KMS-11 (cell line): ENCODE data around the gene HNF1A.

Experiments
- H2AFZ ChIP-seq: fragments of 200-600 bp; sonication (generic); 2 replicates; pipeline ENCODE4 v1.6.1; 2016; ENCODE audit warnings: antibody characterized with exemption, mixed run types, low read depth
- H3K27ac ChIP-seq: fragments of 200-600 bp; sonication (generic); 2 replicates; pipeline ENCODE4 v1.6.1; 2016; ENCODE audit warnings: mild to moderate bottlenecking, mixed run types
- H3K27me3 ChIP-seq: fragments of 200-600 bp; sonication (generic); 2 replicates; pipeline ENCODE4 v1.6.1; 2017; ENCODE audit warnings: mild to moderate bottlenecking, low read depth, mixed run types, moderate library complexity; ENCODE audit not compliant: insufficient read depth
- H3K36me3 ChIP-seq: fragments of 200-600 bp; sonication (generic); 2 replicates; pipeline ENCODE4 v1.6.1; 2017; ENCODE audit warnings: mild to moderate bottlenecking, mixed run types; ENCODE audit not compliant: insufficient read depth
- H3K4me1 ChIP-seq: fragments of 200-600 bp; sonication (generic); 2 replicates; pipeline ENCODE4 v1.6.1; 2016; ENCODE audit warnings: mild to moderate bottlenecking, low read depth, mixed run types; ENCODE audit not compliant: poor library complexity, severe bottlenecking
- H3K4me2 ChIP-seq: fragments of 200-600 bp; sonication (generic); 2 replicates; pipeline ENCODE4 v1.7.0; 2016; ENCODE audit warnings: mild to moderate bottlenecking, mixed run types
- H3K4me3 ChIP-seq: fragments of 200-600 bp; sonication (generic); IDR thresholded peaks from 2 replicates; pipeline ENCODE4 v1.6.1; 2017; ENCODE audit warnings: low read depth, low read length, mixed read lengths; ENCODE audit not compliant: insufficient read depth
- H3K79me2 ChIP-seq: fragments of 200-600 bp; sonication (generic); 2 replicates; pipeline ENCODE4 v1.6.1; 2016; ENCODE audit warnings: low read depth, mixed run types; ENCODE audit not compliant: insufficient read depth
- H3K9ac ChIP-seq: fragments of 200-600 bp; sonication (generic); 2 replicates; pipeline ENCODE4 v1.6.1; 2016; ENCODE audit warnings: mild to moderate bottlenecking, mixed run types
- H4K20me1 ChIP-seq: fragments of 200-600 bp; sonication (generic); 2 replicates; pipeline ENCODE4 v1.6.1; 2016; ENCODE audit warnings: mild to moderate bottlenecking, mixed run types; ENCODE audit not compliant: insufficient read depth
- CTCF ChIP-seq: fragments of 200-600 bp; sonication (generic); conservative IDR thresholded peaks from 2 replicates; pipeline ENCODE4 v1.6.1; 2017; ENCODE audit warnings: low read depth, mild to moderate bottlenecking, antibody characterized with exemption, low read length, moderate library complexity, mixed read lengths

HNF1A gene

GRCh38 chr12:120970310-120970709, 8.0 kb upstream of the HNF1A start:
- Histone ChIP-seq H4K20me1 (no peaks in the 10 kb centered on the region), H3K27ac (no peak overlapping the region), H3K27me3 (no peaks in the 10 kb centered on the region), H3K4me2 (no peak overlapping the region), H3K4me1 (no peaks in the 10 kb centered on the region), H3K36me3 (no peaks in the 10 kb centered on the region), H3K79me2 (no peaks in the 10 kb centered on the region), H3K4me3 (no peak overlapping the region), H2AFZ (no peak overlapping the region), H3K9ac (no peak overlapping the region)
- TF ChIP-seq CTCF: no peak

- H4K20me1 ChIP-seq: no peaks in the 10 kb centered on the region
- H3K27ac ChIP-seq: no peak overlapping the region
- no peaks in the 10 kb centered on the region for H3K36me3 ChIP-seq
- peak; percentile 64 for TF ChIP-seq CTCF
- H3K9ac ChIP-seq: no peak overlapping the region
- H3K79me2 ChIP-seq: no peaks in the 10 kb centered on the region
- no peaks in the 10 kb centered on the region for H3K4me1 ChIP-seq
- no peak overlapping the region for H3K4me2 ChIP-seq
- no peaks in the 10 kb centered on the region for H3K27me3 ChIP-seq
- H3K4me3 ChIP-seq: no peak overlapping the region
- H2AFZ ChIP-seq: 0 out of 2 replicates have a peak overlapping the region, but pooled peaks have one; percentile 8
Measured at GRCh38 chr12:120971299-120972180, 6.8 kb upstream of the HNF1A start.

- no peak for TF ChIP-seq CTCF
- H3K79me2 ChIP-seq: no peaks in the 10 kb centered on the region
- no peaks in the 10 kb centered on the region for H3K36me3 ChIP-seq
- no peaks in the 10 kb centered on the region for H3K27me3 ChIP-seq
- H3K4me1 ChIP-seq: no peaks in the 10 kb centered on the region
- H3K27ac ChIP-seq: no peak overlapping the region
- no peak overlapping the region for H3K9ac ChIP-seq
- no peaks in the 10 kb centered on the region for H4K20me1 ChIP-seq
- no peak overlapping the region for H3K4me3 ChIP-seq
- no peak overlapping the region for H2AFZ ChIP-seq
- H3K4me2 ChIP-seq: no peak overlapping the region
Measured at GRCh38 chr12:120972870-120973543, 5.3 kb upstream of the HNF1A start.

GRCh38 chr12:120977531-120978295, 630 bp upstream of the HNF1A start:
- H3K27ac ChIP-seq: no peak overlapping the region
- no peak overlapping the region for H2AFZ ChIP-seq
- no peak overlapping the region for H3K9ac ChIP-seq
- H3K79me2 ChIP-seq: no peaks in the 10 kb centered on the region
- H4K20me1 ChIP-seq: no peaks in the 10 kb centered on the region
- TF ChIP-seq CTCF: no peak
- H3K4me3 ChIP-seq: no peak overlapping the region
- H3K4me2 ChIP-seq: no peak overlapping the region
- no peaks in the 10 kb centered on the region for H3K4me1 ChIP-seq
- no peaks in the 10 kb centered on the region for H3K27me3 ChIP-seq
- H3K36me3 ChIP-seq: no peaks in the 10 kb centered on the region
